HEK293 (cell line): Measurements from ENCODE around the gene NTNG1.

Experiments
- CTCF ChIA-PET: fragments of 350-600 bp; formaldehyde crosslinking; extraction: SDS; loops from one replicate; lab custom pipeline; 2021; ENCODE audit warnings: antibody characterized with exemption; lab: Yijun Ruan, JAX
- POLR2A ChIA-PET: fragments of 300-600 bp; formaldehyde crosslinking; extraction: SDS; loops from one replicate; lab custom pipeline; 2020; ENCODE audit warnings: antibody characterized with exemption, inconsistent platforms; lab: Yijun Ruan, JAX
- H3K27ac ChIP-seq: fragments of 200-500 bp; sonication (Bioruptor generic); 2 replicates; pipeline ENCODE4 v1.5.1; 2014; ENCODE audit warnings: low read depth, low read length, control low read depth, inconsistent platforms; ENCODE audit errors: extremely low read depth
- H3K36me3 ChIP-seq, 2 experiments: fragments of 200-500 bp in 1 of 2; sonication (Bioruptor generic) in 1 of 2; 1 replicate in 1 of 2; 2 replicates in 1 of 2; pipeline ENCODE4 v1.5.1; 2014 to 2017; ENCODE audit warnings: inconsistent platforms in 2 of 2, low read length in 2 of 2; ENCODE audit not compliant: control insufficient read depth in 2 of 2, insufficient read depth in 1 of 2
- H3K4me1 ChIP-seq: fragments of 200-500 bp; sonication (Bioruptor generic); 2 replicates; pipeline ENCODE4 v1.5.1; 2014; ENCODE audit warnings: mild to moderate bottlenecking, low read length, inconsistent platforms; ENCODE audit not compliant: control insufficient read depth, insufficient read depth
- H3K4me3 ChIP-seq: 2 replicates; pipeline ENCODE4 v1.5.1; 2011; ENCODE audit warnings: low read depth, mild to moderate bottlenecking, control low read depth, low read length, moderate library complexity
- H3K9me3 ChIP-seq: fragments of 200-500 bp; sonication (Bioruptor generic); 2 replicates; pipeline ENCODE4 v1.5.1; 2014; ENCODE audit warnings: low read depth, low read length, inconsistent platforms; ENCODE audit not compliant: control insufficient read depth, insufficient read depth
- GFI1B ChIP-seq: fragments of 450-650 bp; formaldehyde crosslinking; IDR thresholded peaks from 2 replicates; pipeline ENCODE4 v1.5.1; 2016; ENCODE audit warnings: missing biosample characterization, missing genetic modification characterization
- PRDM1 ChIP-seq: fragments of 450-650 bp; formaldehyde crosslinking; IDR thresholded peaks from 2 replicates; pipeline ENCODE4; 2016; ENCODE audit warnings: missing biosample characterization, missing genetic modification characterization
- SALL2 ChIP-seq: fragments of 450-650 bp; formaldehyde crosslinking; IDR thresholded peaks from 2 replicates; pipeline ENCODE4 v1.5.0; 2017; ENCODE audit warnings: missing biosample characterization, mild to moderate bottlenecking, missing genetic modification characterization, borderline replicate concordance
- TRIM28 ChIP-seq: IDR thresholded peaks from 2 replicates; pipeline ENCODE4 v1.6.1; 2011; ENCODE audit warnings: low read length, control low read depth, borderline replicate concordance
- ZFHX2 ChIP-seq: fragments of 450-650 bp; formaldehyde crosslinking; conservative IDR thresholded peaks from 2 replicates; pipeline ENCODE4 v1.5.1; 2016; ENCODE audit warnings: missing biosample characterization, missing genetic modification characterization
- ZFP41 ChIP-seq: fragments of 450-650 bp; formaldehyde crosslinking; IDR thresholded peaks from 2 replicates; pipeline ENCODE4 v1.5.1; 2016; ENCODE audit warnings: missing biosample characterization, missing genetic modification characterization, borderline replicate concordance
- ZFP69B ChIP-seq: fragments of 450-650 bp; formaldehyde crosslinking; IDR thresholded peaks from 2 replicates; pipeline ENCODE4 v1.5.1; 2016; ENCODE audit warnings: missing biosample characterization, missing genetic modification characterization
- ZNF239 ChIP-seq: fragments of 450-650 bp; formaldehyde crosslinking; IDR thresholded peaks from 2 replicates; pipeline ENCODE4 v1.5.1; 2016; ENCODE audit warnings: missing biosample characterization, missing genetic modification characterization
- ZNF350 ChIP-seq: fragments of 450-650 bp; formaldehyde crosslinking; IDR thresholded peaks from 2 replicates; pipeline ENCODE4 v1.5.0; 2017; ENCODE audit warnings: missing biosample characterization, mild to moderate bottlenecking, missing genetic modification characterization
- ZNF423 ChIP-seq: fragments of 450-650 bp; formaldehyde crosslinking; IDR thresholded peaks from 2 replicates; pipeline ENCODE4 v1.5.1; 2016; ENCODE audit warnings: missing biosample characterization, missing genetic modification characterization
- ZNF514 ChIP-seq: fragments of 450-650 bp; formaldehyde crosslinking; IDR thresholded peaks from 2 replicates; pipeline ENCODE4 v1.5.1; 2016; ENCODE audit warnings: missing biosample characterization, missing genetic modification characterization
- ZNF555 ChIP-seq: fragments of 450-650 bp; formaldehyde crosslinking; conservative IDR thresholded peaks from 2 replicates; pipeline ENCODE4 v1.5.1; 2017; ENCODE audit warnings: missing biosample characterization, mild to moderate bottlenecking, missing genetic modification characterization, inconsistent platforms
- ZNF626 ChIP-seq: fragments of 450-650 bp; sonication (Bioruptor Pico); formaldehyde crosslinking; IDR thresholded peaks from 2 replicates; pipeline ENCODE4 v1.5.1; 2018; ENCODE audit warnings: missing biosample characterization, missing genetic modification characterization, inconsistent platforms
- ZNF785 ChIP-seq: fragments of 450-650 bp; formaldehyde crosslinking; IDR thresholded peaks from 2 replicates; pipeline ENCODE4 v1.5.1; 2016; ENCODE audit warnings: missing biosample characterization, missing genetic modification characterization
- ZSCAN4 ChIP-seq: fragments of 450-650 bp; formaldehyde crosslinking; IDR thresholded peaks from 2 replicates; pipeline ENCODE4 v1.5.1; 2017; ENCODE audit warnings: missing biosample characterization, missing genetic modification characterization
- TF ChIP-seq, protein P1 (sequence below): fragments of 450-650 bp; formaldehyde crosslinking; IDR thresholded peaks from 2 replicates; pipeline ENCODE4 v1.5.1; 2016; ENCODE audit warnings: missing biosample characterization, missing genetic modification characterization
- TF ChIP-seq, protein P2 (sequence below): fragments of 450-650 bp; formaldehyde crosslinking; IDR thresholded peaks from 2 replicates; pipeline ENCODE4 v1.5.1; 2016; ENCODE audit warnings: missing biosample characterization, missing genetic modification characterization
- TF ChIP-seq, protein P3 (sequence below): fragments of 450-650 bp; IDR thresholded peaks from 2 replicates; pipeline ENCODE4 v1.5.1; 2018; ENCODE audit warnings: missing biosample characterization, missing genetic modification characterization
- TF ChIP-seq, protein P4 (sequence below): fragments of 450-650 bp; IDR thresholded peaks from 2 replicates; pipeline ENCODE4 v1.5.1; 2018; ENCODE audit warnings: missing biosample characterization, mild to moderate bottlenecking, missing genetic modification characterization

The NTNG1 gene

GRCh38 chr1:107414550-107414949 lies 273.7 kb downstream of the NTNG1 start (continued):
- TF ChIP-seq PRDM1 (no peak), ZFP69B (tag by site-specific recombination) (no peak), TRIM28 (no peak), ZNF785 (tag by site-specific recombination) (no peak), ZFHX2 (no peak), ZNF350 (tag by site-specific recombination) (no peak), ZNF626 (tag by site-specific recombination) (no peak)
- TF ChIP-seq, protein P1, sequence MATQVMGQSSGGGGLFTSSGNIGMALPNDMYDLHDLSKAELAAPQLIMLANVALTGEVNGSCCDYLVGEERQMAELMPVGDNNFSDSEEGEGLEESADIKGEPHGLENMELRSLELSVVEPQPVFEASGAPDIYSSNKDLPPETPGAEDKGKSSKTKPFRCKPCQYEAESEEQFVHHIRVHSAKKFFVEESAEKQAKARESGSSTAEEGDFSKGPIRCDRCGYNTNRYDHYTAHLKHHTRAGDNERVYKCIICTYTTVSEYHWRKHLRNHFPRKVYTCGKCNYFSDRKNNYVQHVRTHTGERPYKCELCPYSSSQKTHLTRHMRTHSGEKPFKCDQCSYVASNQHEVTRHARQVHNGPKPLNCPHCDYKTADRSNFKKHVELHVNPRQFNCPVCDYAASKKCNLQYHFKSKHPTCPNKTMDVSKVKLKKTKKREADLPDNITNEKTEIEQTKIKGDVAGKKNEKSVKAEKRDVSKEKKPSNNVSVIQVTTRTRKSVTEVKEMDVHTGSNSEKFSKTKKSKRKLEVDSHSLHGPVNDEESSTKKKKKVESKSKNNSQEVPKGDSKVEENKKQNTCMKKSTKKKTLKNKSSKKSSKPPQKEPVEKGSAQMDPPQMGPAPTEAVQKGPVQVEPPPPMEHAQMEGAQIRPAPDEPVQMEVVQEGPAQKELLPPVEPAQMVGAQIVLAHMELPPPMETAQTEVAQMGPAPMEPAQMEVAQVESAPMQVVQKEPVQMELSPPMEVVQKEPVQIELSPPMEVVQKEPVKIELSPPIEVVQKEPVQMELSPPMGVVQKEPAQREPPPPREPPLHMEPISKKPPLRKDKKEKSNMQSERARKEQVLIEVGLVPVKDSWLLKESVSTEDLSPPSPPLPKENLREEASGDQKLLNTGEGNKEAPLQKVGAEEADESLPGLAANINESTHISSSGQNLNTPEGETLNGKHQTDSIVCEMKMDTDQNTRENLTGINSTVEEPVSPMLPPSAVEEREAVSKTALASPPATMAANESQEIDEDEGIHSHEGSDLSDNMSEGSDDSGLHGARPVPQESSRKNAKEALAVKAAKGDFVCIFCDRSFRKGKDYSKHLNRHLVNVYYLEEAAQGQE (tag by site-specific recombination): no peak
- TF ChIP-seq, protein P2, sequence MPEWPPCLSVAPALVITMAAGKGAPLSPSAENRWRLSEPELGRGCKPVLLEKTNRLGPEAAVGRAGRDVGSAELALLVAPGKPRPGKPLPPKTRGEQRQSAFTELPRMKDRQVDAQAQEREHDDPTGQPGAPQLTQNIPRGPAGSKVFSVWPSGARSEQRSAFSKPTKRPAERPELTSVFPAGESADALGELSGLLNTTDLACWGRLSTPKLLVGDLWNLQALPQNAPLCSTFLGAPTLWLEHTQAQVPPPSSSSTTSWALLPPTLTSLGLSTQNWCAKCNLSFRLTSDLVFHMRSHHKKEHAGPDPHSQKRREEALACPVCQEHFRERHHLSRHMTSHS (tag by site-specific recombination): no peak

DNA sequence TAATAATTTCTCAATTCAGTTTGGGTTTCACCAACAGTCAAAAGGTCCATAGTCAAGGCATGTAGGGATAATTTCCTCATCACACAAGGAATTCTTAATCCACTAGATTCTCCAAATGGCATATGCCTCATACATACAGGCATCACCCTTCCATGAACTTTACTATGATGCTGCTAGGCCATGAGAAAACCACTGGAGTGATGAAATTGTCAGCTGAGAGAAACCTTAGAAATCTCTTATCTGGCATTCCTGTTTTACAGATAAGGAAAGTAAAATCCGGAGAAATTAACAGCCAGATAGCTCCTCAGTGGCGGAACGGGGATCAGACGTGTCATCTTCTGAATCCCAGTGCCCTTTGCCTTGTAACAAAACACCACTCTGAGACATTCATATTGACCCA lies 274.4 kb downstream of the NTNG1 start:
- POLR2A ChIA-PET: no interaction called here
- H3K4me1 ChIP-seq: no peaks in the 10 kb centered on the region

More for the DNA sequence above, 274.4 kb downstream of the NTNG1 start:
- H3K27ac ChIP-seq: no peak overlapping the region
- TF ChIP-seq ZNF239 (no peak), ZNF514 (tag by site-specific recombination) (no peak), ZFP41 (tag by site-specific recombination) (no peak), ZFHX2 (no peak), SALL2 (tag by site-specific recombination) (no peak), ZNF423 (tag by site-specific recombination) (no peak), ZNF555 (no peak), ZFP69B (tag by site-specific recombination) (no peak), ZSCAN4 (tag by site-specific recombination) (no peak), GFI1B (no peak)
- TF ChIP-seq, protein P3, sequence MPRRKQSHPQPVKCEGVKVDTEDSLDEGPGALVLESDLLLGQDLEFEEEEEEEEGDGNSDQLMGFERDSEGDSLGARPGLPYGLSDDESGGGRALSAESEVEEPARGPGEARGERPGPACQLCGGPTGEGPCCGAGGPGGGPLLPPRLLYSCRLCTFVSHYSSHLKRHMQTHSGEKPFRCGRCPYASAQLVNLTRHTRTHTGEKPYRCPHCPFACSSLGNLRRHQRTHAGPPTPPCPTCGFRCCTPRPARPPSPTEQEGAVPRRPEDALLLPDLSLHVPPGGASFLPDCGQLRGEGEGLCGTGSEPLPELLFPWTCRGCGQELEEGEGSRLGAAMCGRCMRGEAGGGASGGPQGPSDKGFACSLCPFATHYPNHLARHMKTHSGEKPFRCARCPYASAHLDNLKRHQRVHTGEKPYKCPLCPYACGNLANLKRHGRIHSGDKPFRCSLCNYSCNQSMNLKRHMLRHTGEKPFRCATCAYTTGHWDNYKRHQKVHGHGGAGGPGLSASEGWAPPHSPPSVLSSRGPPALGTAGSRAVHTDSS (tag by site-specific recombination): no peak
- TF ChIP-seq, protein P4, sequence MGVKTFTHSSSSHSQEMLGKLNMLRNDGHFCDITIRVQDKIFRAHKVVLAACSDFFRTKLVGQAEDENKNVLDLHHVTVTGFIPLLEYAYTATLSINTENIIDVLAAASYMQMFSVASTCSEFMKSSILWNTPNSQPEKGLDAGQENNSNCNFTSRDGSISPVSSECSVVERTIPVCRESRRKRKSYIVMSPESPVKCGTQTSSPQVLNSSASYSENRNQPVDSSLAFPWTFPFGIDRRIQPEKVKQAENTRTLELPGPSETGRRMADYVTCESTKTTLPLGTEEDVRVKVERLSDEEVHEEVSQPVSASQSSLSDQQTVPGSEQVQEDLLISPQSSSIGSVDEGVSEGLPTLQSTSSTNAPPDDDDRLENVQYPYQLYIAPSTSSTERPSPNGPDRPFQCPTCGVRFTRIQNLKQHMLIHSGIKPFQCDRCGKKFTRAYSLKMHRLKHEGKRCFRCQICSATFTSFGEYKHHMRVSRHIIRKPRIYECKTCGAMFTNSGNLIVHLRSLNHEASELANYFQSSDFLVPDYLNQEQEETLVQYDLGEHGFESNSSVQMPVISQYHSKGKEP (tag by site-specific recombination): no peak
- TF ChIP-seq, all 188 proteins: peak for 0
- H3K36me3 ChIP-seq: no peaks in the 10 kb centered on the region
- CTCF ChIA-PET: interaction anchor here (0.7 to 1.3 kb wide), 2 partner anchors 16 to 850 kb away, joined by 3 read pairs; no protein-coding TSS in a partner anchor
- no peaks in the 10 kb centered on the region for H3K9me3 ChIP-seq
- no peak overlapping the region for H3K4me3 ChIP-seq
